ENCODE results near the gene E2F4.

Gene E2F4

DNA sequence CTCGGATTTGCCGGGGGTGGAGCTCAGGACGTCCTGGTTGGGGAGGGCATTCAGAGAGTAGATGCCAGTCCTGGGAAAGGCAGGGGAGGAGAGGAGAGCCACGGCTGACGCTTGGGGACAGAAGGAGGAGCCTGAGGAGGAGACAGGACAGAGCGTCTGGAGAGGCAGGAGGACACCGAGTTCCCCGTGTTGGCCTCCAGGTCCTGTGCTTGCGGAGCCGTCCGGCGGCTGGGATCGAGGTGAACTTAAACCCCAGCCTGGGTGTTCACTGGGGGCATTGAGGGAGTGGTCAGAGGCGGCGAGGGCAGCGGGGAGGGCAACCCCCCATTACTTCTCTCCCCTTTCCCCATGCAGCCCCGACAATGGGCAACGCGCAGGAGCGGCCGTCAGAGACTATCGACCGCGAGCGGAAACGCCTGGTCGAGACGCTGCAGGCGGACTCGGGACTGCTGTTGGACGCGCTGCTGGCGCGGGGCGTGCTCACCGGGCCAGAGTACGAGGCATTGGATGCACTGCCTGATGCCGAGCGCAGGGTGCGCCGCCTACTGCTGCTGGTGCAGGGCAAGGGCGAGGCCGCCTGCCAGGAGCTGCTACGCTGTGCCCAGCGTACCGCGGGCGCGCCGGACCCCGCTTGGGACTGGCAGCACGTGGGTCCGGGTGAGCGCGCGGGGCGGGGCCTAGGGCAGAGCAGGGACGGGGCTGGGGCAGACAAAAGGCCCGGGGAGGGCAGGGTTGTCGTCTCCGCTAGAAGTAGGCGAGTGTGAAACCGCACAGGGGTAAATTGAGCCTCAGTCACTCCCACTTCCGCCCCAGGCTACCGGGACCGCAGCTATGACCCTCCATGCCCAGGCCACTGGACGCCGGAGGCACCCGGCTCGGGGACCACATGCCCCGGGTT, 17.9 kb upstream of the E2F4 start:
- Histone ChIP-seq H2BK5ac (ENCODE audit: low read depth, low read length, poor library complexity) (no peak overlapping the region), H3K14ac (ENCODE audit: low read length) (no peak overlapping the region), H3K27me3 (ENCODE audit: insufficient read depth, low read length) (peaks cover 27% of the 10 kb centered on the region), H4K12ac (ENCODE audit: low read depth, low read length) (no peak overlapping the region), H3K9ac (ENCODE audit: low read length) (no peak overlapping the region), H3K4ac (ENCODE audit: low read depth, low read length) (no peak overlapping the region), H3K4me3 (ENCODE audit: low read depth, low read length) (peak overlapping the region; percentile 50), H3K36me3 (ENCODE audit: control insufficient read depth in 1 of 2, insufficient read depth in 2 of 2, low read length in 2 of 2) (peaks cover 2 to 8% of the 10 kb centered on the region in 2 experiments), H3K23ac (ENCODE audit: low read length) (no peak overlapping the region), H2BK120ac (ENCODE audit: insufficient read depth, low read length, poor library complexity) (no peak overlapping the region), H4K8ac (ENCODE audit: low read depth, low read length) (no peak overlapping the region), H3K18ac (ENCODE audit: low read length) (no peak overlapping the region), H2AFZ (ENCODE audit: insufficient read depth, low read length, poor library complexity) (peak overlapping the region; percentile 28), H3K79me2 (ENCODE audit: control insufficient read depth, insufficient read depth, low read length, poor library complexity) (peaks cover 1% of the 10 kb centered on the region), H4K91ac (ENCODE audit: low read depth, low read length) (no peak overlapping the region), H3K27ac (ENCODE audit: low read depth, low read length) (no peak overlapping the region), H3K4me2 (ENCODE audit: low read length) (peak overlapping the region; percentile 70), H3K4me1 (ENCODE audit: control insufficient read depth in 1 of 2, insufficient read depth in 2 of 2, low read length in 2 of 2) (peaks cover 23 to 35% of the 10 kb centered on the region in 2 experiments), H2BK12ac (ENCODE audit: low read length) (no peak overlapping the region), H2AK5ac (ENCODE audit: low read length) (no peak overlapping the region), H3K79me1 (ENCODE audit: low read length) (peaks cover 5% of the 10 kb centered on the region), H3K9me3 (ENCODE audit: insufficient read depth, low read depth, low read length) (peaks cover 5% of the 10 kb centered on the region)
- WGBS (ENCODE audit: extremely low coverage, insufficient coverage, insufficient read length): no CpG with 5 or more reads among the region's 71 CpGs
- peak; percentile 65 to 76 for DNase-seq

DNA sequence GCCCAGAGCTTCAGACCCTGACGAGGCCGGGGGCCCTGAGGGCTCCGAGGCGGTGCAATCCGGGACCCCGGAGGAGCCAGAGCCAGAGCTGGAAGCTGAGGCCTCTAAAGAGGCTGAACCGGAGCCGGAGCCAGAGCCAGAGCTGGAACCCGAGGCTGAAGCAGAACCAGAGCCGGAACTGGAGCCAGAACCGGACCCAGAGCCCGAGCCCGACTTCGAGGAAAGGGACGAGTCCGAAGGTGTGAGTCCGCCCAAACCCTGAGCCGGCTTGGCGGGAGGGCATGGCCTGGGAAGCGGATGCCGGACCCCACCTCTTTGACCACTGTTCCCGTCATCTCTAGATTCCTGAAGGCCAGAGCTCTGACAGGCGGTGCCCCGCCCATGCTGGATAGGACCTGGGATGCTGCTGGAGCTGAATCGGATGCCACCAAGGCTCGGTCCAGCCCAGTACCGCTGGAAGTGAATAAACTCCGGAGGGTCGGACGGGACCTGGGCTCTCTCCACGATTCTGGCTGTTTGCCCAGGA, 17.2 kb upstream of the E2F4 start:
- H2AFZ ChIP-seq (ENCODE audit: insufficient read depth, low read length, poor library complexity): no peak overlapping the region

GRCh38 chr16:67176662-67177061, 15.3 kb upstream of the E2F4 start:
- Histone ChIP-seq H3K4me1 (ENCODE audit: control insufficient read depth in 1 of 2, insufficient read depth in 2 of 2, low read length in 2 of 2) (peaks cover 13 to 18% of the 10 kb centered on the region in 2 experiments), H3K18ac (ENCODE audit: low read length) (no peak overlapping the region), H3K27ac (ENCODE audit: low read depth, low read length) (no peak overlapping the region), H3K23ac (ENCODE audit: low read length) (no peak overlapping the region), H3K4ac (ENCODE audit: low read depth, low read length) (no peak overlapping the region), H2BK5ac (ENCODE audit: low read depth, low read length, poor library complexity) (no peak overlapping the region), H2BK12ac (ENCODE audit: low read length) (no peak overlapping the region), H4K91ac (ENCODE audit: low read depth, low read length) (no peak overlapping the region), H3K79me1 (ENCODE audit: low read length) (no peaks in the 10 kb centered on the region), H3K27me3 (ENCODE audit: insufficient read depth, low read length) (peaks cover 20% of the 10 kb centered on the region), H3K9ac (ENCODE audit: low read length) (no peak overlapping the region), H3K36me3 (ENCODE audit: control insufficient read depth in 1 of 2, insufficient read depth in 2 of 2, low read length in 2 of 2) (peaks cover 2 to 8% of the 10 kb centered on the region in 2 experiments), H3K14ac (ENCODE audit: low read length) (no peak overlapping the region), H2AFZ (ENCODE audit: insufficient read depth, low read length, poor library complexity) (no peak overlapping the region), H4K8ac (ENCODE audit: low read depth, low read length) (no peak overlapping the region), H3K79me2 (ENCODE audit: control insufficient read depth, insufficient read depth, low read length, poor library complexity) (no peaks in the 10 kb centered on the region), H3K4me3 (ENCODE audit: low read depth, low read length) (no peak overlapping the region), H3K9me3 (ENCODE audit: insufficient read depth, low read depth, low read length) (peaks cover 7% of the 10 kb centered on the region), H2BK120ac (ENCODE audit: insufficient read depth, low read length, poor library complexity) (no peak overlapping the region), H4K12ac (ENCODE audit: low read depth, low read length) (no peak overlapping the region), H2AK5ac (ENCODE audit: low read length) (no peak overlapping the region), H3K4me2 (ENCODE audit: low read length) (no peak overlapping the region)
- DNase-seq: no peak
- WGBS (ENCODE audit: extremely low coverage, insufficient coverage, insufficient read length): no CpG with 5 or more reads among the region's 12 CpGs

More for the DNA sequence above, 17.2 kb upstream of the E2F4 start:
- no peak overlapping the region for H3K27ac ChIP-seq (ENCODE audit: low read depth, low read length)
- no peak overlapping the region for H3K9ac ChIP-seq (ENCODE audit: low read length)
- peaks cover 5% of the 10 kb centered on the region for H3K79me1 ChIP-seq (ENCODE audit: low read length)
- H4K91ac ChIP-seq (ENCODE audit: low read depth, low read length): no peak overlapping the region
- no peak overlapping the region for H3K23ac ChIP-seq (ENCODE audit: low read length)
- no peak overlapping the region for H3K14ac ChIP-seq (ENCODE audit: low read length)
- no peak overlapping the region for H3K4ac ChIP-seq (ENCODE audit: low read depth, low read length)
- peaks cover 1% of the 10 kb centered on the region for H3K79me2 ChIP-seq (ENCODE audit: control insufficient read depth, insufficient read depth, low read length, poor library complexity)
- no peak overlapping the region for H2BK120ac ChIP-seq (ENCODE audit: insufficient read depth, low read length, poor library complexity)
- peaks cover 20% of the 10 kb centered on the region for H3K27me3 ChIP-seq (ENCODE audit: insufficient read depth, low read length)
- H3K36me3 ChIP-seq (ENCODE audit: control insufficient read depth in 1 of 2, insufficient read depth in 2 of 2, low read length in 2 of 2): peaks cover 2 to 8% of the 10 kb centered on the region in 2 experiments
- H4K12ac ChIP-seq (ENCODE audit: low read depth, low read length): no peak overlapping the region
- H3K4me3 ChIP-seq (ENCODE audit: low read depth, low read length): no peak overlapping the region
- no peak overlapping the region for H4K8ac ChIP-seq (ENCODE audit: low read depth, low read length)
- no peak overlapping the region for H3K18ac ChIP-seq (ENCODE audit: low read length)
- no peak overlapping the region for H2BK5ac ChIP-seq (ENCODE audit: low read depth, low read length, poor library complexity)
- H3K9me3 ChIP-seq (ENCODE audit: insufficient read depth, low read depth, low read length): peaks cover 7% of the 10 kb centered on the region
- H3K4me1 ChIP-seq (ENCODE audit: control insufficient read depth in 1 of 2, insufficient read depth in 2 of 2, low read length in 2 of 2): peaks cover 17 to 28% of the 10 kb centered on the region in 2 experiments
- no peak overlapping the region for H2BK12ac ChIP-seq (ENCODE audit: low read length)
- no peak for DNase-seq
- WGBS (ENCODE audit: extremely low coverage, insufficient coverage, insufficient read length): no CpG with 5 or more reads among the region's 31 CpGs
- H2AK5ac ChIP-seq (ENCODE audit: low read length): no peak overlapping the region
- peak overlapping the region; percentile 70 for H3K4me2 ChIP-seq (ENCODE audit: low read length)

DNA sequence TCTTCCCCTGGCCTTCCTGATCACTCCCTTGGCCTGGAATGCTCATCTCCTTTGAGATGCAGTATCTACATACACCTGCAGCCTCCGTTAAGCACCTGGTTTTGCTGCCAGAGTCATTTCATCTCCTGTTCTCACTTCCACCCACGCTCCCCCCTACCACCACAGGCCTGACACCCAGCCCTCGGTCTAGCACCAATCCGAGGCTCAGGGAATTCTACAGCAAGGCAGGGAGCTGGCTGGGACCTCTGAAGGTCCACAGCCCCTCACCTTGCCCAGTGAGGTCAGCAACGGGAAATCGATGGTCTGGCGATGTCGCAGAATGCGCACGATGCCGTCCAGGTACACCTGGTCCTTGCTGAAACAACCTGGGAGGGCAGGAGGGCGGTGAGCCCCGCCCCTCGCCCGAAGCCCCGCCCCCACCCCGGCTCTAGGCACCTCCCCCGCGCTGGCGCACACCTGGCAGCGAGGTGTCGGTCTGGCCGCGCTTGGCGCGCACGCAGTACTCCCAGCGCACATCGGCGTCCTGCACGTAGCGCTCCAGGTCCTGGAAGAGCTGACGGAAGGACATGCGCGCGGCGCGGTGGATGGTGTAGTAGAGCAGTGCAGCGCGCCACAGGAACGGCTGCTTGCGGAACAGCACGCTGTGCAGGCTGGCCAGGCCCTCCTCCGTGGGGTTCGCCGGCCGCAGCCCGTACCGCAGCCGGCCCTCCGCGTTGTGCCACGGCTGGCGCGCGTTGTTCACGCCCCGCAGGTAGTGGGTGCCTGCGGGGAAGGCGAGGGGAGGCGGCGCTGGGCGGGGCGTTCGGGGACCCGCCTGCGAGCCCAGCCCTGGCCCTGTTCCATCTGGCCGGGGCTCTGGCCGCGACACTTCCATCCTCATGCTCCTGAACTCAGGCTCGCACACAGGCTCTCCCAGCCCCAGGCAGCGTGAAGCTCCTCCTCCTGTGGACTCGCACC, 13.9 kb upstream of the E2F4 start:
- no peak overlapping the region for H2AK5ac ChIP-seq (ENCODE audit: low read length)
- H3K4me1 ChIP-seq (ENCODE audit: control insufficient read depth in 1 of 2, insufficient read depth in 2 of 2, low read length in 2 of 2): peaks cover 13 to 21% of the 10 kb centered on the region in 2 experiments
- H3K79me2 ChIP-seq (ENCODE audit: control insufficient read depth, insufficient read depth, low read length, poor library complexity): no peaks in the 10 kb centered on the region
- DNase-seq: peak; percentile 95 to 96
- peaks cover 20% of the 10 kb centered on the region for H3K27me3 ChIP-seq (ENCODE audit: insufficient read depth, low read length)
- H2AFZ ChIP-seq (ENCODE audit: insufficient read depth, low read length, poor library complexity): no peak overlapping the region
- no peak overlapping the region for H3K14ac ChIP-seq (ENCODE audit: low read length)
- peak overlapping the region; percentile 61 for H3K4me3 ChIP-seq (ENCODE audit: low read depth, low read length)
- no CpG with 5 or more reads among the region's 73 CpGs for WGBS (ENCODE audit: extremely low coverage, insufficient coverage, insufficient read length)
- peak overlapping the region; percentile 25 for H4K8ac ChIP-seq (ENCODE audit: low read depth, low read length)
- no peak overlapping the region for H3K27ac ChIP-seq (ENCODE audit: low read depth, low read length)
- no peaks in the 10 kb centered on the region for H3K79me1 ChIP-seq (ENCODE audit: low read length)
- no peak overlapping the region for H4K12ac ChIP-seq (ENCODE audit: low read depth, low read length)
- H3K23ac ChIP-seq (ENCODE audit: low read length): no peak overlapping the region
- no peak overlapping the region for H3K4ac ChIP-seq (ENCODE audit: low read depth, low read length)
- peaks cover 2 to 8% of the 10 kb centered on the region in 2 experiments for H3K36me3 ChIP-seq (ENCODE audit: control insufficient read depth in 1 of 2, insufficient read depth in 2 of 2, low read length in 2 of 2)
- no peak overlapping the region for H2BK5ac ChIP-seq (ENCODE audit: low read depth, low read length, poor library complexity)
- H2BK120ac ChIP-seq (ENCODE audit: insufficient read depth, low read length, poor library complexity): no peak overlapping the region
- H2BK12ac ChIP-seq (ENCODE audit: low read length): no peak overlapping the region
- H4K91ac ChIP-seq (ENCODE audit: low read depth, low read length): no peak overlapping the region
- peaks cover 5% of the 10 kb centered on the region for H3K9me3 ChIP-seq (ENCODE audit: insufficient read depth, low read depth, low read length)
- no peak overlapping the region for H3K9ac ChIP-seq (ENCODE audit: low read length)
- H3K18ac ChIP-seq (ENCODE audit: low read length): no peak overlapping the region
- H3K4me2 ChIP-seq (ENCODE audit: low read length): peak overlapping the region; percentile 69
